Skeletal muscle satellite cell (primary cell): Measurements from ENCODE around the gene KRTAP5-4.

Source experiments
- H3K27me3 ChIP-seq: 2 replicates; pipeline ENCODE4 v1.7.0; 2013; ENCODE audit warnings: low read length; ENCODE audit not compliant: control insufficient read depth, insufficient read depth
- H3K36me3 ChIP-seq: 2 replicates; pipeline ENCODE4 v1.7.0; 2013; ENCODE audit warnings: mild to moderate bottlenecking, control low read depth, low read length; ENCODE audit not compliant: insufficient read depth
- H3K4me1 ChIP-seq: 2 replicates; pipeline ENCODE4 v1.7.0; 2013; ENCODE audit warnings: low read length; ENCODE audit not compliant: control insufficient read depth, insufficient read depth
- H3K4me2 ChIP-seq: 2 replicates; pipeline ENCODE4 v1.7.0; 2013; ENCODE audit warnings: mild to moderate bottlenecking, low read length
- H3K4me3 ChIP-seq: 2 replicates; pipeline ENCODE4 v1.7.0; 2013; ENCODE audit warnings: low read length
- H3K9ac ChIP-seq: 2 replicates; pipeline ENCODE4 v1.7.0; 2013; ENCODE audit warnings: mild to moderate bottlenecking, low read depth, low read length, moderate library complexity
- H3K9me3 ChIP-seq: replicated peaks from 2 replicates; pipeline ENCODE4 v1.7.0; 2013; ENCODE audit warnings: mild to moderate bottlenecking, control low read depth, low read length

KRTAP5-4 gene

GRCh38 chr11:1574238-1574932, 47.6 kb downstream of the KRTAP5-4 start:
- H3K9me3 ChIP-seq: no peaks in the 10 kb centered on the region
- H3K27me3 ChIP-seq: peaks cover 32% of the 10 kb centered on the region
- no peaks in the 10 kb centered on the region for H3K36me3 ChIP-seq
- H3K4me3 ChIP-seq: no peak overlapping the region
- no peak overlapping the region for H3K9ac ChIP-seq
- H3K4me2 ChIP-seq: peak overlapping the region; percentile 25
- H3K4me1 ChIP-seq: no peaks in the 10 kb centered on the region

DNA sequence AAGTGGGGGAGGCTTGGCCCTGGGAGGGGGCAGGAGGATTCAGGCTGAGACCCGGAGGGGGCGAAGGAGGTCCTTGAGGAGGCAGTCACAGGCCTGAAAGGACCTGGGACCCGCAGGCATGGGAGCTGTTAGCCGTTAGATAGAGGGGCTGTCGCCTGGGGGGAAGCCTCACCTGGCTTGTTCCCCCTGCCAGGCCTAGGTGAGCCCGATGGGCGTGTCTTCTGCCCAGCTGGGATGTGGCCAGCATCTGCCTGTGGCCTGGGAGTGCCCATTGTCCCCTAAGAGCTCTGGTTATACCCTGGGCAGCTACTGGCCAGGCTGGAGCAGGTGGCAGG, 48.1 kb downstream of the KRTAP5-4 start:
- peaks cover 32% of the 10 kb centered on the region for H3K27me3 ChIP-seq
- H3K4me3 ChIP-seq: no peak overlapping the region
- no peak overlapping the region for H3K9ac ChIP-seq

GRCh38 chr11:1573077-1573902, 48.6 kb downstream of the KRTAP5-4 start:
- Histone ChIP-seq H3K9ac (no peak overlapping the region), H3K4me1 (no peaks in the 10 kb centered on the region), H3K9me3 (no peaks in the 10 kb centered on the region), H3K36me3 (no peaks in the 10 kb centered on the region), H3K4me2 (no peak overlapping the region), H3K27me3 (peaks cover 32% of the 10 kb centered on the region), H3K4me3 (no peak overlapping the region)

More for the DNA sequence above, 48.1 kb downstream of the KRTAP5-4 start:
- no peak overlapping the region for H3K4me2 ChIP-seq
- H3K36me3 ChIP-seq: no peaks in the 10 kb centered on the region
- no peaks in the 10 kb centered on the region for H3K4me1 ChIP-seq
- H3K9me3 ChIP-seq: no peaks in the 10 kb centered on the region

DNA sequence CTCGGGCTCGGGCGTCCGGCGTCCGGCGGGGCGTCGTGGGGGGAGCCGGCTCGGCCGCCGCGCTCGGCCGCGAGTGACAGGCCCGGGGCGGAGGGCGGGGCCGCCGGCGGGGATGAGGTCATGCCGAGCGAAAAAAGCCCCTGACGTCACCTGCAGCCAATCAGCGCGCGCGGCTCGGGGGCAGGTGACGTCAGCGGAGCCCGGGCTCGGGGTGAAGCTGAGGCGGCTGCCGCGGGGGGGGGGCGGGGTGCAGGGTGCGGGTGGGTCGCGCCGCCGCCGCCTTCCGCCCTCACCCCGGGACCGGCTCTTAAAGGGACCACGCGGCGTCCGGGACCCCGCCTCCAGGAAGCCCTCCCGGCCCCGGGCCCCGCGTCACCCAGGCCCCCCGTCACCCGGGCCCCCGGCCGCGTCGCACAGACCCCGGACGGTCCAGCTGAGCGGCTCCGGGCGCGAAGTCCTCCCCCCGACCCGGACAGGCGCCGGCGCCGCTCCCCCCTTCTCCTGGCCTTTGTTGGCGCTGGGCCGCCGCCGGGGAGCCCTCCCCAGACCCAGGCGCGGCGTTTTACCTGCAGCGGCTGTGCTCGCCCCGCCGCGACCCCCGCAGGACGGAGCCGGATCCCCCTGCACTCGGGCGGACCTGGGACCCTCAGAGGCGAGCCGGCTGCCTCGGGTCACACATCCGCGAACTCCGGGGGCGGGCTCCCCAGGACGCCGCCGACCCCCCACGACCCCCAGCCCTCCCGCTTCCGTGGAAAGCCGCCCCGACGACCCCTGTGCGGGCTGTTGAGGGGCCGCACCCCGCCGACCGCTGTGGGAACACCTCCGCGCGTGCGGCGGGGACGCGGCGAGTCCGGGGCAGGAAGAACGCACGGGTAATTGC, 49.5 kb downstream of the KRTAP5-4 start, which contains the start of gene DUSP8:
Gene DUSP8 (minus strand): TSS at position 75 of the 880 bp plus-strand sequence. CDS start 6,445 bp downstream, outside the sequence.
- Histone ChIP-seq H3K36me3 (no peaks in the 10 kb centered on the region), H3K4me3 (peak within 1 kb of the TSS; percentile 56), H3K9ac (no peak within 1 kb of the TSS), H3K4me1 (no peaks in the 10 kb centered on the region), H3K27me3 (peaks cover 27% of the 10 kb centered on the region), H3K9me3 (no peaks in the 10 kb centered on the region), H3K4me2 (peak within 1 kb of the TSS; percentile 52)

GRCh38 chr11:1571760-1572196, 50.2 kb downstream of the KRTAP5-4 start:
- Histone ChIP-seq H3K4me3 (no peak overlapping the region), H3K27me3 (peaks cover 27% of the 10 kb centered on the region)

More at GRCh38 chr11:1571760-1572196, 50.2 kb downstream of the KRTAP5-4 start:
- H3K4me2 ChIP-seq: no peak overlapping the region
- H3K9me3 ChIP-seq: no peaks in the 10 kb centered on the region
- H3K4me1 ChIP-seq: no peaks in the 10 kb centered on the region
- H3K9ac ChIP-seq: no peak overlapping the region
- H3K36me3 ChIP-seq: no peaks in the 10 kb centered on the region
